ENCODE results near the gene SLC49A3. TPM values are rescaled to one million over a fixed set of nuclear protein-coding genes. Genes with fewer than 3 reads are reported as not detected.

The SLC49A3 gene
- total RNA-seq, 1 donor from 2014 or later: 19.9 TPM

DNA sequence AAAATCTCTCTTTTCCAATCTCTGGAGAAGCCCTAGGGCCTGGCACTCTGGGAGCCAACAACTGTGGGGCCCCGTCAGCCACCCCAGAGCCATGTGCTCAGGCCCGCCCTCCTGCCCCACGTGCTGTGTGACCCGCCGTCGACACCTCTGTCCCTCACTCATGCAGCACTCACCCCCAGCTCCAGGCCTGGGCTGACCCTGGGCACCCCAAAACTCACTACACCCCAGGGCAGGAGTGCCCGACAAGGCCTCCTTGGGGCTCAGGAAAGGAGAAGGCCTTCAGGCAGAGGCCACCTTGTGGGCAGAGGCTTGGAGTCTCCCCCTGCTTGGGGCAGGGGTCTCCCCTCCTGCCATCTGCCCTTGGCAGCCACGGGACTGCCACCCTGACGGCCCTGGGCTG is 8.9 kb downstream of the SLC49A3 start:
- no peak for DNase-seq (ENCODE audit: low spot score)
- Mint-ChIP-seq H3K4me1 (ENCODE audit: unreplicated experiment) (peaks cover 4% of the 10 kb centered on the region), H3K36me3 (ENCODE audit: low read depth, unreplicated experiment) (peaks cover 2% of the 10 kb centered on the region), H3K27me3 (ENCODE audit: unreplicated experiment) (peaks cover 17% of the 10 kb centered on the region), H3K27ac (ENCODE audit: unreplicated experiment) (peak overlapping the region; percentile 48), H3K4me3 (ENCODE audit: unreplicated experiment) (no peak overlapping the region), H3K9me3 (ENCODE audit: unreplicated experiment) (no peaks in the 10 kb centered on the region)
- TF ChIP-seq, protein P1, sequence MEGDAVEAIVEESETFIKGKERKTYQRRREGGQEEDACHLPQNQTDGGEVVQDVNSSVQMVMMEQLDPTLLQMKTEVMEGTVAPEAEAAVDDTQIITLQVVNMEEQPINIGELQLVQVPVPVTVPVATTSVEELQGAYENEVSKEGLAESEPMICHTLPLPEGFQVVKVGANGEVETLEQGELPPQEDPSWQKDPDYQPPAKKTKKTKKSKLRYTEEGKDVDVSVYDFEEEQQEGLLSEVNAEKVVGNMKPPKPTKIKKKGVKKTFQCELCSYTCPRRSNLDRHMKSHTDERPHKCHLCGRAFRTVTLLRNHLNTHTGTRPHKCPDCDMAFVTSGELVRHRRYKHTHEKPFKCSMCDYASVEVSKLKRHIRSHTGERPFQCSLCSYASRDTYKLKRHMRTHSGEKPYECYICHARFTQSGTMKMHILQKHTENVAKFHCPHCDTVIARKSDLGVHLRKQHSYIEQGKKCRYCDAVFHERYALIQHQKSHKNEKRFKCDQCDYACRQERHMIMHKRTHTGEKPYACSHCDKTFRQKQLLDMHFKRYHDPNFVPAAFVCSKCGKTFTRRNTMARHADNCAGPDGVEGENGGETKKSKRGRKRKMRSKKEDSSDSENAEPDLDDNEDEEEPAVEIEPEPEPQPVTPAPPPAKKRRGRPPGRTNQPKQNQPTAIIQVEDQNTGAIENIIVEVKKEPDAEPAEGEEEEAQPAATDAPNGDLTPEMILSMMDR (IDR thresholded peaks at IDR 0.05; ENCODE audit: unreplicated experiment): no peak

GRCh38 chr4:679629-680028 is 9.3 kb downstream of the SLC49A3 start:
- no peak overlapping the region for H3K4me3 Mint-ChIP-seq (ENCODE audit: unreplicated experiment)
- DNase-seq (ENCODE audit: low spot score): no peak
- H3K27me3 Mint-ChIP-seq (ENCODE audit: unreplicated experiment): peaks cover 15% of the 10 kb centered on the region
- TF ChIP-seq, protein P1 (IDR thresholded peaks at IDR 0.05; ENCODE audit: unreplicated experiment): no peak
- H3K9me3 Mint-ChIP-seq (ENCODE audit: unreplicated experiment): no peaks in the 10 kb centered on the region
- no peak overlapping the region for H3K27ac Mint-ChIP-seq (ENCODE audit: unreplicated experiment)
- peaks cover 2% of the 10 kb centered on the region for H3K4me1 Mint-ChIP-seq (ENCODE audit: unreplicated experiment)
- no peaks in the 10 kb centered on the region for H3K36me3 Mint-ChIP-seq (ENCODE audit: low read depth, unreplicated experiment)

GRCh38 chr4:679104-679481 is 9.9 kb downstream of the SLC49A3 start:
- TF ChIP-seq, protein P1 (IDR thresholded peaks at IDR 0.05; ENCODE audit: unreplicated experiment): no peak
- Mint-ChIP-seq H3K4me3 (ENCODE audit: unreplicated experiment) (no peak overlapping the region), H3K4me1 (ENCODE audit: unreplicated experiment) (peaks cover 2% of the 10 kb centered on the region), H3K27ac (ENCODE audit: unreplicated experiment) (no peak overlapping the region), H3K27me3 (ENCODE audit: unreplicated experiment) (peaks cover 11% of the 10 kb centered on the region), H3K36me3 (ENCODE audit: low read depth, unreplicated experiment) (no peaks in the 10 kb centered on the region), H3K9me3 (ENCODE audit: unreplicated experiment) (no peaks in the 10 kb centered on the region)
- DNase-seq (ENCODE audit: low spot score): no peak

- H3K4me3 Mint-ChIP-seq (ENCODE audit: unreplicated experiment): no peak overlapping the region
- no peak overlapping the region for H3K27ac Mint-ChIP-seq (ENCODE audit: unreplicated experiment)
- peak; percentile 3 for DNase-seq (ENCODE audit: low spot score)
- no peaks in the 10 kb centered on the region for H3K36me3 Mint-ChIP-seq (ENCODE audit: low read depth, unreplicated experiment)
- H3K27me3 Mint-ChIP-seq (ENCODE audit: unreplicated experiment): peaks cover 10% of the 10 kb centered on the region
- no peaks in the 10 kb centered on the region for H3K9me3 Mint-ChIP-seq (ENCODE audit: unreplicated experiment)
- peaks cover 1% of the 10 kb centered on the region for H3K4me1 Mint-ChIP-seq (ENCODE audit: unreplicated experiment)
- TF ChIP-seq, protein P1 (IDR thresholded peaks at IDR 0.05; ENCODE audit: unreplicated experiment): no peak
These were observed 10.4 kb downstream of the SLC49A3 start for GRCh38 chr4:678331-679103.
